Panc1 (cell line): ENCODE results near the gene SUSD4. TPM values are rescaled to one million over a fixed set of nuclear protein-coding genes. Genes with fewer than 3 reads are reported as not detected.

Source experiments
- ATAC-seq: fragments of 200-7000 bp; cut with Tn5 transposase; 2 replicates; pipeline ENCODE4 v1.9.1; 2020; ENCODE audit warnings: mild to moderate bottlenecking, moderate library complexity
- BruUV-seq: library from RNA; stranded (reverse); fragments of 400-500 nt; replicated peaks from 2 replicates; lab custom pipeline; 2021; lab: Mats Ljungman, UMichigan
- CTCF ChIA-PET: fragments of 300-600 bp; sonication (Branson Sonifier 250); formaldehyde crosslinking; loops from one replicate; lab custom pipeline; 2022; ENCODE audit warnings: antibody characterized with exemption; lab: Charles Lee
- POLR2A ChIA-PET: fragments of 300-600 bp; sonication (Branson Sonifier 250); formaldehyde crosslinking; loops from one replicate; lab custom pipeline; 2022; ENCODE audit warnings: antibody characterized with exemption; lab: Charles Lee
- DNase-seq: peaks from one replicate; pipeline ENCODE4 v3.0.0-alpha.2; 2010; ENCODE audit warnings: low read depth, low spot score
- H3K27ac ChIP-seq: 2 replicates; pipeline ENCODE4 v1.5.1; 2011; ENCODE audit warnings: mild to moderate bottlenecking, low read length, inconsistent platforms
- H3K27me3 ChIP-seq: fragments of 200-500 bp; sonication (Bioruptor generic); 2 replicates; pipeline ENCODE4 v1.6.0; 2014; ENCODE audit warnings: low read length, inconsistent platforms; ENCODE audit not compliant: control insufficient read depth, insufficient read depth
- H3K36me3 ChIP-seq: fragments of 200-500 bp; sonication (Bioruptor generic); 2 replicates; pipeline ENCODE4 v1.5.1; 2014; ENCODE audit warnings: inconsistent platforms, mild to moderate bottlenecking, low read length, moderate library complexity; ENCODE audit not compliant: control insufficient read depth, insufficient read depth
- H3K4me1 ChIP-seq: 2 replicates; pipeline ENCODE4 v1.5.1; 2011; ENCODE audit warnings: inconsistent platforms, mild to moderate bottlenecking, low read length, moderate library complexity; ENCODE audit not compliant: control insufficient read depth, insufficient read depth
- H3K4me3 ChIP-seq, 2 experiments: 2 replicates each; pipeline ENCODE4 v1.5.1; 2011 to 2012; ENCODE audit warnings: low read depth in 2 of 2, low read length in 2 of 2, mild to moderate bottlenecking in 2 of 2, inconsistent platforms in 1 of 2, moderate library complexity in 1 of 2
- H3K9me3 ChIP-seq: fragments of 200-500 bp; sonication (Bioruptor generic); 2 replicates; pipeline ENCODE4 v1.5.1; 2014; ENCODE audit warnings: low read depth, mild to moderate bottlenecking, inconsistent platforms, low read length, moderate library complexity; ENCODE audit not compliant: control insufficient read depth, insufficient read depth
- POLR2AphosphoS5 ChIP-seq: IDR thresholded peaks from 2 replicates; pipeline ENCODE4 v1.6.1; 2012; ENCODE audit warnings: mild to moderate bottlenecking, low read depth, low read length, moderate library complexity
- SIN3A ChIP-seq: IDR thresholded peaks from 2 replicates; pipeline ENCODE4 v1.6.1; 2012; ENCODE audit warnings: low read depth, mild to moderate bottlenecking, low read length, moderate library complexity, borderline replicate concordance; ENCODE audit not compliant: insufficient read depth
- TCF7L2 ChIP-seq: IDR thresholded peaks from 2 replicates; pipeline ENCODE4 v1.6.1; 2011; ENCODE audit warnings: mild to moderate bottlenecking, low read depth, low read length, inconsistent platforms
- in situ Hi-C: cut with HindIII; loops from 2 replicates; pipeline ENCODE4 v1.10.0; 2016; ENCODE audit warnings: low sequenced_read_pairs, low pct_unique_long_range_greater_than_20kb
- intact Hi-C: fragments of 100-400 bp; cut with micrococcal nuclease; formaldehyde crosslinking; loops from one replicate; pipeline ENCODE4 v1.10.0; 2022; ENCODE audit not compliant: unreplicated experiment
- total RNA-seq: library from RNA; stranded (reverse); gene quantifications from one replicate; pipeline ENCODE4 v1.2.1, GENCODE V29; 2021; ENCODE audit not compliant: unreplicated experiment
- TF ChIP-seq, protein P1 (sequence below), 2 experiments: IDR thresholded peaks; 2 replicates each; pipeline ENCODE4 v1.6.1; 2011 to 2012; ENCODE audit warnings: low read depth in 2 of 2, control low read depth in 1 of 2, low read length in 1 of 2, mild to moderate bottlenecking in 1 of 2, moderate library complexity in 1 of 2; ENCODE audit not compliant: insufficient read depth in 1 of 2
- TF ChIP-seq, protein P2 (sequence below): fragments of 450-650 bp; IDR thresholded peaks from 2 replicates; pipeline ENCODE4 v1.5.1; 2017; ENCODE audit warnings: mild to moderate bottlenecking

Gene SUSD4
- total RNA-seq, 1 experiment from 2014 or later = 0.28 TPM

DNA sequence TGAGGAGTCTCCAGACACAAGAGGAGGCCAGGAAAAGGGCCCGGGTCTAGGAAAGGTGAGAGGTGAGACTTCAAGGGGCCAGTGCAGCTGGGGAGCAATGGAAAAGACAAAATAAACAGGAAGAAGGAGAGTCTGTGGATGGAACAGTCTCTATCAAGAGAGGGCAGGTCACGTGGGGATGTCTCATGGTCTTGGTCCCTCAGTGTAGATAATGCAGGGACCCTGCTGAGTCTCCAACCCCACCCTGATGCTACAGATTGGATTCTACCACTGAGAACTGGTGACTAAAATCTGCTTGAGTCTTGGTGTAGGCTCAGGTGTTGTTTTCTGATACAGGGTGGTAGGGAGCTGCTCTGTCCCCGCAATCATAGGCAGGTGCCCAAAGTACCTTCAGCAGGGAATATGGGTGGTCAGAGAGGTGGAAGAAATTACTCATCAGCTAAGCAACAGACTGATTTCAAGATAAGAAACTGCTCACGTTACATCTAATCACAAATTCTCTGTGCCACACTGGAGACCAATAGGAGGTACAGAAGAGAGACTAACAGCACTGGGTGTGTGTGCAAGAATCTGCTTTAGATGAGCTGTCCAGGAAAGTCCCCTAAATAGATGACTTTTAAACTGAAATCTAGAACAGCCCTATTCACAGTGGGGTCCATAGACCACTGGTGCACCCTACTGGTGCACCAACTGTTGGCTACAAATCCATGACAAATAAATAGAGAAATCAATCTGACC, 119.4 kb downstream of the SUSD4 start:
- TF ChIP-seq, protein P1, sequence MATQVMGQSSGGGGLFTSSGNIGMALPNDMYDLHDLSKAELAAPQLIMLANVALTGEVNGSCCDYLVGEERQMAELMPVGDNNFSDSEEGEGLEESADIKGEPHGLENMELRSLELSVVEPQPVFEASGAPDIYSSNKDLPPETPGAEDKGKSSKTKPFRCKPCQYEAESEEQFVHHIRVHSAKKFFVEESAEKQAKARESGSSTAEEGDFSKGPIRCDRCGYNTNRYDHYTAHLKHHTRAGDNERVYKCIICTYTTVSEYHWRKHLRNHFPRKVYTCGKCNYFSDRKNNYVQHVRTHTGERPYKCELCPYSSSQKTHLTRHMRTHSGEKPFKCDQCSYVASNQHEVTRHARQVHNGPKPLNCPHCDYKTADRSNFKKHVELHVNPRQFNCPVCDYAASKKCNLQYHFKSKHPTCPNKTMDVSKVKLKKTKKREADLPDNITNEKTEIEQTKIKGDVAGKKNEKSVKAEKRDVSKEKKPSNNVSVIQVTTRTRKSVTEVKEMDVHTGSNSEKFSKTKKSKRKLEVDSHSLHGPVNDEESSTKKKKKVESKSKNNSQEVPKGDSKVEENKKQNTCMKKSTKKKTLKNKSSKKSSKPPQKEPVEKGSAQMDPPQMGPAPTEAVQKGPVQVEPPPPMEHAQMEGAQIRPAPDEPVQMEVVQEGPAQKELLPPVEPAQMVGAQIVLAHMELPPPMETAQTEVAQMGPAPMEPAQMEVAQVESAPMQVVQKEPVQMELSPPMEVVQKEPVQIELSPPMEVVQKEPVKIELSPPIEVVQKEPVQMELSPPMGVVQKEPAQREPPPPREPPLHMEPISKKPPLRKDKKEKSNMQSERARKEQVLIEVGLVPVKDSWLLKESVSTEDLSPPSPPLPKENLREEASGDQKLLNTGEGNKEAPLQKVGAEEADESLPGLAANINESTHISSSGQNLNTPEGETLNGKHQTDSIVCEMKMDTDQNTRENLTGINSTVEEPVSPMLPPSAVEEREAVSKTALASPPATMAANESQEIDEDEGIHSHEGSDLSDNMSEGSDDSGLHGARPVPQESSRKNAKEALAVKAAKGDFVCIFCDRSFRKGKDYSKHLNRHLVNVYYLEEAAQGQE (IDR thresholded peaks at IDR 0.05; ENCODE audit: insufficient read depth in 1 of 2, low read depth in 2 of 2, low read length in 1 of 2) = no peak
- TF ChIP-seq TCF7L2 (no peak), SIN3A (no peak), POLR2AphosphoS5 (no peak)
- TF ChIP-seq, protein P2, sequence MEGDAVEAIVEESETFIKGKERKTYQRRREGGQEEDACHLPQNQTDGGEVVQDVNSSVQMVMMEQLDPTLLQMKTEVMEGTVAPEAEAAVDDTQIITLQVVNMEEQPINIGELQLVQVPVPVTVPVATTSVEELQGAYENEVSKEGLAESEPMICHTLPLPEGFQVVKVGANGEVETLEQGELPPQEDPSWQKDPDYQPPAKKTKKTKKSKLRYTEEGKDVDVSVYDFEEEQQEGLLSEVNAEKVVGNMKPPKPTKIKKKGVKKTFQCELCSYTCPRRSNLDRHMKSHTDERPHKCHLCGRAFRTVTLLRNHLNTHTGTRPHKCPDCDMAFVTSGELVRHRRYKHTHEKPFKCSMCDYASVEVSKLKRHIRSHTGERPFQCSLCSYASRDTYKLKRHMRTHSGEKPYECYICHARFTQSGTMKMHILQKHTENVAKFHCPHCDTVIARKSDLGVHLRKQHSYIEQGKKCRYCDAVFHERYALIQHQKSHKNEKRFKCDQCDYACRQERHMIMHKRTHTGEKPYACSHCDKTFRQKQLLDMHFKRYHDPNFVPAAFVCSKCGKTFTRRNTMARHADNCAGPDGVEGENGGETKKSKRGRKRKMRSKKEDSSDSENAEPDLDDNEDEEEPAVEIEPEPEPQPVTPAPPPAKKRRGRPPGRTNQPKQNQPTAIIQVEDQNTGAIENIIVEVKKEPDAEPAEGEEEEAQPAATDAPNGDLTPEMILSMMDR = no peak
- no peak overlapping the region for H3K4me3 ChIP-seq
- POLR2A ChIA-PET = no interaction called here
- H3K36me3 ChIP-seq = no peaks in the 10 kb centered on the region
- peaks cover 11% of the 10 kb centered on the region for H3K27me3 ChIP-seq
- CTCF ChIA-PET = no interaction called here
- DNase-seq (no peak), ATAC-seq (no peak)
- intact Hi-C loops (no loop called here), in situ Hi-C loops (no loop called here)
- H3K27ac ChIP-seq = no peak overlapping the region
- no peaks in the 10 kb centered on the region for H3K4me1 ChIP-seq
- H3K9me3 ChIP-seq = no peaks in the 10 kb centered on the region
- no TSS peak for BruUV-seq

DNA sequence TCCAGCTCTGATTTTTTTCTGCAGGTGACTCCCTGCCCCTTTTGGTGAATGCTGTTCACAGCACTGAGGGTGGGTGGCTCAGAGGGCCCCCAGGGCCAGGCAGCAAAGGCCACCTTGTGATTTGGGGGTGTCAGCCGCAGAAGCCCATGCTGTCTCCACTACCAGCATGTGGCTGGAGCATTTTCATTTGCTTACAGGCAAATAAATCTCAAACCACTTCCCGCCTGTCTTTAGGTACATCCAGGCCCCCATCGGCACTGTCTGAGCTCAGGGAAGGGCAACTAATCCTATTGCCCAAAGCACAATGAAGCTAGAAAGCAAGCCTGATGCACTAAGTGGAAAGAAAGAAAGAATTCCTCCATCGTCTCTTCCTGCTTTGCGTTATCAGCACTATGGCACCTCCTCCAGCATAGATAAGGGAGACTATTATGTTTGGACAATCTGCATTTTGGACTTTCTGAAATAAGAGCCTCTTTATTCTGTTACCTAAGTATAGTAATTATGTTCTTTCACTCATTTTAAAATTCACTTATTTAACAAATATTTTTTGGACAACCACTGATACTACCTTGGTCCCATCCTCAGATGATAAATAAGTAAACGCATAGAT, 120.4 kb downstream of the SUSD4 start:
- no peak overlapping the region for H3K27ac ChIP-seq
- no TSS peak for BruUV-seq
- peaks cover 12% of the 10 kb centered on the region for H3K27me3 ChIP-seq
- intact Hi-C loops (no loop called here), in situ Hi-C loops (no loop called here)
- H3K9me3 ChIP-seq = no peaks in the 10 kb centered on the region
- no peak for ATAC-seq
- no peak for DNase-seq
- ChIA-PET CTCF (no interaction called here), POLR2A (no interaction called here)
- H3K4me3 ChIP-seq = no peak overlapping the region
- no peaks in the 10 kb centered on the region for H3K36me3 ChIP-seq
- H3K4me1 ChIP-seq = no peaks in the 10 kb centered on the region
- TF ChIP-seq, protein P1 (IDR thresholded peaks at IDR 0.05; ENCODE audit: insufficient read depth in 1 of 2, low read depth in 2 of 2, low read length in 1 of 2) = no peak
- TF ChIP-seq POLR2AphosphoS5 (no peak), TCF7L2 (no peak), SIN3A (no peak)
- TF ChIP-seq, protein P2 = no peak
